Liver (tissue), 3 donors: Measurements from ENCODE around the gene FABP3.

ENCODE experiments used
- EGR1 ChIP-seq, 2 donors: IDR thresholded peaks; 2 replicates each; pipeline ENCODE4 v1.6.1; 2016 to 2018; ENCODE audit warnings: antibody characterized with exemption in 2 of 2, low read depth in 2 of 2
- FOXA1 ChIP-seq: IDR thresholded peaks from 2 replicates; pipeline ENCODE4 v1.6.1; 2016; ENCODE audit warnings: antibody characterized with exemption
- GABPA ChIP-seq, 2 donors: IDR thresholded peaks in 1 of 2; conservative IDR thresholded peaks in 1 of 2; 2 replicates each; pipeline ENCODE4 v1.6.1; 2016; ENCODE audit warnings: antibody characterized with exemption in 2 of 2, mild to moderate bottlenecking in 1 of 2, moderate library complexity in 1 of 2
- HNF4A ChIP-seq, 2 donors: conservative IDR thresholded peaks; 2 replicates each; pipeline ENCODE4 v1.6.1; 2016; ENCODE audit warnings: antibody characterized with exemption in 2 of 2, mild to moderate bottlenecking in 2 of 2
- JUND ChIP-seq, 2 donors: IDR thresholded peaks; 2 replicates each; pipeline ENCODE4 v1.6.1; 2016; ENCODE audit warnings: antibody characterized with exemption in 2 of 2
- RAD21 ChIP-seq, 2 donors: IDR thresholded peaks; 2 replicates each; pipeline ENCODE4 v1.6.1; 2016; ENCODE audit warnings: antibody characterized with exemption in 2 of 2, mild to moderate bottlenecking in 2 of 2
- RXRA ChIP-seq, 2 donors: IDR thresholded peaks; 2 replicates each; pipeline ENCODE4 v1.6.1; 2017 to 2018; ENCODE audit warnings: antibody characterized with exemption in 2 of 2, mild to moderate bottlenecking in 1 of 2
- SP1 ChIP-seq: IDR thresholded peaks from 2 replicates; pipeline ENCODE4 v1.6.1; 2018; ENCODE audit warnings: antibody characterized with exemption, mild to moderate bottlenecking
- TAF1 ChIP-seq: conservative IDR thresholded peaks from 2 replicates; pipeline ENCODE4 v1.6.1; 2016; ENCODE audit warnings: antibody characterized with exemption, mild to moderate bottlenecking
- YY1 ChIP-seq: IDR thresholded peaks from 2 replicates; pipeline ENCODE4 v1.6.1; 2016; ENCODE audit warnings: antibody characterized with exemption, mild to moderate bottlenecking
- TF ChIP-seq, protein P1 (sequence below): fragments of 150-350 bp; IDR thresholded peaks from 2 replicates; pipeline ENCODE4 v1.5.1; 2017; ENCODE audit warnings: improper control_type of control experiment, low read depth, low read length; ENCODE audit not compliant: missing input control
- TF ChIP-seq, protein P2 (sequence below): IDR thresholded peaks from 2 replicates; pipeline ENCODE4 v1.6.1; 2016; ENCODE audit warnings: antibody characterized with exemption, mild to moderate bottlenecking
- TF ChIP-seq, protein P3 (sequence below): IDR thresholded peaks from 2 replicates; pipeline ENCODE4 v1.6.1; 2016; ENCODE audit warnings: antibody characterized with exemption
- TF ChIP-seq, protein P4 (sequence below): IDR thresholded peaks from 2 replicates; pipeline ENCODE4 v1.6.1; 2016; ENCODE audit warnings: antibody characterized with exemption
- donor health status: healthy.
- donor health status: healthy.

DNA sequence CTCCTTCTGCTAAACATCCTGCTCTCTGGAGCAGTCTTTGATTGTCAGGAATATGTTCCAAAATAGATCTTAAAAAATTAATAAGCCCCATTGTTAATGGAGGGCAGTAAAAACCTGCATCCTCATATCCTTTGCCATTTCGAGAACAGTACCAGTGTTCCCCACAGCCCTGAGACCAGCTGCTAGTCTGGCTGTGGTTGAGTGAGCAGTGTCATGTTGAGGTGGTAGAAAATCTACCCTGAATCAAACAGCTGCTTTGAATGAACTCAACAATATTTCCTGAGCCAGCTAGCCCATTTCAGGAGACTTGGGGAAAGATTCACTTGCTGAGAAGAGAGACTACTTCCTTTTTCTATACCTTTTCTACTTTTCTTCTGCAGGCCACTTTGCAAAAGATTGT, 24.4 kb downstream of the FABP3 start:
- TF ChIP-seq, protein P1, sequence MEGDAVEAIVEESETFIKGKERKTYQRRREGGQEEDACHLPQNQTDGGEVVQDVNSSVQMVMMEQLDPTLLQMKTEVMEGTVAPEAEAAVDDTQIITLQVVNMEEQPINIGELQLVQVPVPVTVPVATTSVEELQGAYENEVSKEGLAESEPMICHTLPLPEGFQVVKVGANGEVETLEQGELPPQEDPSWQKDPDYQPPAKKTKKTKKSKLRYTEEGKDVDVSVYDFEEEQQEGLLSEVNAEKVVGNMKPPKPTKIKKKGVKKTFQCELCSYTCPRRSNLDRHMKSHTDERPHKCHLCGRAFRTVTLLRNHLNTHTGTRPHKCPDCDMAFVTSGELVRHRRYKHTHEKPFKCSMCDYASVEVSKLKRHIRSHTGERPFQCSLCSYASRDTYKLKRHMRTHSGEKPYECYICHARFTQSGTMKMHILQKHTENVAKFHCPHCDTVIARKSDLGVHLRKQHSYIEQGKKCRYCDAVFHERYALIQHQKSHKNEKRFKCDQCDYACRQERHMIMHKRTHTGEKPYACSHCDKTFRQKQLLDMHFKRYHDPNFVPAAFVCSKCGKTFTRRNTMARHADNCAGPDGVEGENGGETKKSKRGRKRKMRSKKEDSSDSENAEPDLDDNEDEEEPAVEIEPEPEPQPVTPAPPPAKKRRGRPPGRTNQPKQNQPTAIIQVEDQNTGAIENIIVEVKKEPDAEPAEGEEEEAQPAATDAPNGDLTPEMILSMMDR: no peak
- TF ChIP-seq RXRA (IDR thresholded peaks at IDR 0.05) (no peak), TAF1 (no peak), SP1 (no peak), HNF4A (conservative IDR thresholded peaks at IDR 0.05) (no peak), JUND (IDR thresholded peaks at IDR 0.05) (no peak), RAD21 (IDR thresholded peaks at IDR 0.05) (no peak), EGR1 (IDR thresholded peaks at IDR 0.05; ENCODE audit: low read depth in 2 of 2) (no peak), YY1 (no peak), GABPA (IDR thresholded peaks at IDR 0.05 in 1 of 2, conservative IDR thresholded peaks at IDR 0.05 in 1 of 2) (no peak), FOXA1 (no peak)
- TF ChIP-seq, protein P2, sequence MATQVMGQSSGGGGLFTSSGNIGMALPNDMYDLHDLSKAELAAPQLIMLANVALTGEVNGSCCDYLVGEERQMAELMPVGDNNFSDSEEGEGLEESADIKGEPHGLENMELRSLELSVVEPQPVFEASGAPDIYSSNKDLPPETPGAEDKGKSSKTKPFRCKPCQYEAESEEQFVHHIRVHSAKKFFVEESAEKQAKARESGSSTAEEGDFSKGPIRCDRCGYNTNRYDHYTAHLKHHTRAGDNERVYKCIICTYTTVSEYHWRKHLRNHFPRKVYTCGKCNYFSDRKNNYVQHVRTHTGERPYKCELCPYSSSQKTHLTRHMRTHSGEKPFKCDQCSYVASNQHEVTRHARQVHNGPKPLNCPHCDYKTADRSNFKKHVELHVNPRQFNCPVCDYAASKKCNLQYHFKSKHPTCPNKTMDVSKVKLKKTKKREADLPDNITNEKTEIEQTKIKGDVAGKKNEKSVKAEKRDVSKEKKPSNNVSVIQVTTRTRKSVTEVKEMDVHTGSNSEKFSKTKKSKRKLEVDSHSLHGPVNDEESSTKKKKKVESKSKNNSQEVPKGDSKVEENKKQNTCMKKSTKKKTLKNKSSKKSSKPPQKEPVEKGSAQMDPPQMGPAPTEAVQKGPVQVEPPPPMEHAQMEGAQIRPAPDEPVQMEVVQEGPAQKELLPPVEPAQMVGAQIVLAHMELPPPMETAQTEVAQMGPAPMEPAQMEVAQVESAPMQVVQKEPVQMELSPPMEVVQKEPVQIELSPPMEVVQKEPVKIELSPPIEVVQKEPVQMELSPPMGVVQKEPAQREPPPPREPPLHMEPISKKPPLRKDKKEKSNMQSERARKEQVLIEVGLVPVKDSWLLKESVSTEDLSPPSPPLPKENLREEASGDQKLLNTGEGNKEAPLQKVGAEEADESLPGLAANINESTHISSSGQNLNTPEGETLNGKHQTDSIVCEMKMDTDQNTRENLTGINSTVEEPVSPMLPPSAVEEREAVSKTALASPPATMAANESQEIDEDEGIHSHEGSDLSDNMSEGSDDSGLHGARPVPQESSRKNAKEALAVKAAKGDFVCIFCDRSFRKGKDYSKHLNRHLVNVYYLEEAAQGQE: no peak
- TF ChIP-seq, protein P3, sequence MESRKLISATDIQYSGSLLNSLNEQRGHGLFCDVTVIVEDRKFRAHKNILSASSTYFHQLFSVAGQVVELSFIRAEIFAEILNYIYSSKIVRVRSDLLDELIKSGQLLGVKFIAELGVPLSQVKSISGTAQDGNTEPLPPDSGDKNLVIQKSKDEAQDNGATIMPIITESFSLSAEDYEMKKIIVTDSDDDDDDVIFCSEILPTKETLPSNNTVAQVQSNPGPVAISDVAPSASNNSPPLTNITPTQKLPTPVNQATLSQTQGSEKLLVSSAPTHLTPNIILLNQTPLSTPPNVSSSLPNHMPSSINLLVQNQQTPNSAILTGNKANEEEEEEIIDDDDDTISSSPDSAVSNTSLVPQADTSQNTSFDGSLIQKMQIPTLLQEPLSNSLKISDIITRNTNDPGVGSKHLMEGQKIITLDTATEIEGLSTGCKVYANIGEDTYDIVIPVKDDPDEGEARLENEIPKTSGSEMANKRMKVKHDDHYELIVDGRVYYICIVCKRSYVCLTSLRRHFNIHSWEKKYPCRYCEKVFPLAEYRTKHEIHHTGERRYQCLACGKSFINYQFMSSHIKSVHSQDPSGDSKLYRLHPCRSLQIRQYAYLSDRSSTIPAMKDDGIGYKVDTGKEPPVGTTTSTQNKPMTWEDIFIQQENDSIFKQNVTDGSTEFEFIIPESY: no peak
- TF ChIP-seq, protein P4, sequence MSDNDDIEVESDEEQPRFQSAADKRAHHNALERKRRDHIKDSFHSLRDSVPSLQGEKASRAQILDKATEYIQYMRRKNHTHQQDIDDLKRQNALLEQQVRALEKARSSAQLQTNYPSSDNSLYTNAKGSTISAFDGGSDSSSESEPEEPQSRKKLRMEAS: no peak
